KG1 (cell line): Measurements from ENCODE around the gene TULP1.

ENCODE experiments used
- DNase-seq: peaks from one replicate; lab custom pipeline; 2025; lab: John Stamatoyannopoulos, UW

Gene TULP1

GRCh38 chr6:35496841-35497570 is 15.7 kb downstream of the TULP1 start, which contains the start of gene TEAD3:
TSS of gene TEAD3 (minus strand) at chr6:35497079.
- no peak for DNase-seq

GRCh38 chr6:35496036-35496840 is 16.5 kb downstream of the TULP1 start:
- no peak for DNase-seq

- DNase-seq = no peak
These were observed 17.2 kb downstream of the TULP1 start for GRCh38 chr6:35495258-35496035.

GRCh38 chr6:35494161-35494563 is 18.5 kb downstream of the TULP1 start:
- no peak for DNase-seq

GRCh38 chr6:35493307-35493983 is 19.3 kb downstream of the TULP1 start:
- DNase-seq = no peak

- DNase-seq = no peak
These were observed 19.8 kb downstream of the TULP1 start for GRCh38 chr6:35492974-35493284.

GRCh38 chr6:35492258-35492973 is 20.3 kb downstream of the TULP1 start:
- DNase-seq = no peak

GRCh38 chr6:35491558-35492257 is 21.0 kb downstream of the TULP1 start:
- DNase-seq = no peak

GRCh38 chr6:35490821-35491557 is 21.7 kb downstream of the TULP1 start:
- DNase-seq = no peak

- DNase-seq = no peak
These were observed 22.5 kb downstream of the TULP1 start for GRCh38 chr6:35489995-35490791.

GRCh38 chr6:35489066-35489465 is 23.6 kb downstream of the TULP1 start:
- no peak for DNase-seq

- no peak for DNase-seq
These were observed 24.2 kb downstream of the TULP1 start for GRCh38 chr6:35488517-35488862.

- no peak for DNase-seq
These were observed 24.8 kb downstream of the TULP1 start for GRCh38 chr6:35487658-35488516.

- DNase-seq = no peak
These were observed 26.4 kb downstream of the TULP1 start for GRCh38 chr6:35486005-35486925.

GRCh38 chr6:35485402-35485877 is 27.3 kb downstream of the TULP1 start:
- DNase-seq = no peak

- no peak for DNase-seq
These were observed 27.7 kb downstream of the TULP1 start for GRCh38 chr6:35484921-35485392.
